ENCODE results near the gene NCK2. TPM values are rescaled to one million over a fixed set of nuclear protein-coding genes. Genes with fewer than 3 reads are reported as not detected.
"Not testable (repeated sequence)": the region's sequence is repeated elsewhere in the genome, so short reads cannot be mapped to it uniquely, and the experiment has no call there.

NCK2 gene
- total RNA-seq, 4 donors from 2014 or later: 55.4 to 90.5 (median 62.5) TPM

DNA sequence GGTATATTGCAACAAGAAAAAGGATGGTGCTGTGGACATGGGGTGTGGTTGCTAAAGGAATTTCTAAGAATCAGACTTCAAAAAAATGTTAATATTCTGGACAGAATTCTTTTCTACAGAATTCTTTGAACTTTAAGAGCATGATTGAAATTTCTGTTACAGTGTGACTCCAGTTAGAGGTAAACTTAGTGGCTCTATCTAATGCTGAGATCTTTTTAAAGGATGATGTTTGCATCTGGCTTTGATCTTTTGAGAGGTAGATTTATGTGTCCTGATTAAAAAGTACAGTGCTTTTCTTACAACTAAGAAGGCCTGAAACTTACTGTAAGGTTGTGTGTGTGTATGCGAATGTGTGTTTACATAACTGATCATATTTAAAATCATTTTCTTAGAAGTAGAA lies 25.4 kb downstream of the NCK2 start:
- no peak overlapping the region for H3K4me3 ChIP-seq
- H3K9me3 ChIP-seq: no peaks in the 10 kb centered on the region
- no peaks in the 10 kb centered on the region for H3K27me3 ChIP-seq
- intact Hi-C loops (cut with DNase I): no loop called here
- no peak for TF ChIP-seq CTCF (IDR thresholded peaks at IDR 0.05)
- TF ChIP-seq POLR2A (IDR thresholded peaks at IDR 0.05): no peak
- no peak for DNase-seq
- WGBS, 2 donors: 81 to 94% methylated on average over 1 of the region's 1 CpG
- H3K27ac ChIP-seq: peak overlapping the region in 3 of 4 donors; percentile 76 to 85 (median 76)
- H3K4me1 ChIP-seq: peaks cover 5 to 100% (median 19%) of the 10 kb centered on the region in 3 donors
- H3K36me3 ChIP-seq: peaks cover 0 to 23% (median 0%) of the 10 kb centered on the region in 3 donors

DNA sequence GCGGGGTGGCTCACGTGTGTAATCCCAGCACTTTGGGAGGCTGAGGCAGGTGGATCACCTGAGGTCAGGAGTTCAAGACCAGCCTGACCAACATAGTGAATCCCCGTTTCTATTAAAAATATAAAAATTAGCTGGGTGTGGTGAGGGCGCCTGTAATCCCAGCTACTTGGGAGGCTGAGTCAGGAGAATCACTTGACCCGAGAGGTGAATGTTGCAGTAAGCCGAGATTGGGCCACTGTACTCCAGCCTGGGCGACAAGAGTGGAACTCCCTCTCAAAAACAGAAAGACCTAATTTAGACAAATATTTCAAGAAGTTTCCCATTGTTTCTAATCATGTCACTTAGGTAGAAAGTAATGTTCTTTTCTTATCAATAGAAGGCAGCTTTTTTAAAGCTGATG lies 26.6 kb downstream of the NCK2 start:
- intact Hi-C loops (cut with DNase I); DNase-seq: not testable (repeated sequence)

DNA sequence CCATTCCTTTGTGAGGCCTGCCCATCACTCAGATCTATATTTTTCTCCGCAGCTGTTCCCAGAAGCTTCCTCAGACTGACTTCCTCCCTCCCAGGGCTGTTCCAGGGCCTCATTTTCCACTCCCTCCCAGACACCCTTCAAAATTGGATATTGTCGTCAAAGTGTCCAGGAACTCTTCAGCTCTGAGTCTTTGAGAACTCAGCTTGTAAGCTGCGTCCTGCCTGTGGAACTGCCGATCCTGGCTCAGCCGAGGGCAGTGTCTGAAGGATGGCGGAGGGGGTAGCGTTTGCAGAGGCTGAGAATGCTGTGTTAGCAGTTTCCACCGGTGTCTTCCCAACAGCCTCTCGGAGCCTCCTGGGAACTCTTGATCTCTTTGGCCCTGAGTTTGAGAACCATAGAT lies 27.1 kb downstream of the NCK2 start:
- DNase-seq: no peak
- peaks cover 0 to 24% (median 0%) of the 10 kb centered on the region in 3 donors for H3K36me3 ChIP-seq
- H3K4me3 ChIP-seq: no peak overlapping the region
- 80 to 83% methylated on average over 2 to 6 of the region's 9 CpGs for WGBS, 2 donors
- no peaks in the 10 kb centered on the region for H3K27me3 ChIP-seq
- H3K9me3 ChIP-seq: no peaks in the 10 kb centered on the region
- peaks cover 19 to 100% (median 26%) of the 10 kb centered on the region in 3 donors for H3K4me1 ChIP-seq
- intact Hi-C loops (cut with DNase I): no loop called here
- H3K27ac ChIP-seq: peak overlapping the region in 3 of 4 donors; percentile 9 to 85 (median 62)
- TF ChIP-seq CTCF (IDR thresholded peaks at IDR 0.05) (no peak), POLR2A (IDR thresholded peaks at IDR 0.05) (no peak)

More for the DNA sequence above, 26.6 kb downstream of the NCK2 start:
- Histone ChIP-seq H3K27ac (peak overlapping the region in 3 of 4 donors; percentile 9 to 85 (median 62)), H3K36me3 (peaks cover 0 to 23% (median 0%) of the 10 kb centered on the region in 3 donors), H3K4me1 (peaks cover 15 to 100% (median 23%) of the 10 kb centered on the region in 3 donors)
- 64 to 87% methylated on average over 5 to 6 of the region's 7 CpGs for WGBS, 2 donors
- H3K9me3 ChIP-seq, H3K27me3 ChIP-seq, H3K4me3 ChIP-seq: not testable (repeated sequence)

GRCh38 chr2:105772362-105772761 lies 27.6 kb downstream of the NCK2 start:
- H3K36me3 ChIP-seq: peaks cover 0 to 29% (median 0%) of the 10 kb centered on the region in 3 donors
- intact Hi-C loops (cut with DNase I): no loop called here
- H3K27ac ChIP-seq: peak overlapping the region in 2 of 4 donors; percentile 62 to 85
- peaks cover 19 to 100% (median 29%) of the 10 kb centered on the region in 3 donors for H3K4me1 ChIP-seq
- no peak overlapping the region for H3K4me3 ChIP-seq
- no peaks in the 10 kb centered on the region for H3K27me3 ChIP-seq
- 69 to 81% methylated on average over 5 of the region's 5 CpGs for WGBS, 2 donors
- TF ChIP-seq CTCF (IDR thresholded peaks at IDR 0.05): no peak
- TF ChIP-seq POLR2A (IDR thresholded peaks at IDR 0.05): no peak
- no peaks in the 10 kb centered on the region for H3K9me3 ChIP-seq
- DNase-seq: no peak

DNA sequence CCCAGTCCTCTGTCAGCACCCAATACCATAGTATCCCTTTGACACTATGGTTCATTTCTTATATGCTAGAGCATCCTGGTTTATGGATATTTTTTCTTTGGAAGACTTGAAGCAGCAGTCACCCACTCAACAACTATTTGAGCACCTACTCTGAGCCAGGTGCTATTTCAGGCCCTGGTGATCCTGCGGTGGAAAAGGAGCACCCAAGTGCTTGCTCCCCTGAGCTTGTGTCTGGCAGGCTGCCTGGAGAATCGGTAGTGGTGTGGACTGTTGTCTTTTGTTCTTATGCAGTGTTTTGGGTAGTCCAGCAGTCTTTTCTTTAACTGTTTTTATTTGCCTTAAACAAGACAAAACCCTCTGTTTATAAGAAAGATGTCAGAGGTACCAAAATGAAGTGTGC lies 28.9 kb downstream of the NCK2 start:
- no peak for TF ChIP-seq POLR2A (IDR thresholded peaks at IDR 0.05)
- WGBS, 2 donors: 53 to 69% methylated on average over 2 of the region's 2 CpGs
- intact Hi-C loops (cut with DNase I): no loop called here
- Histone ChIP-seq H3K4me1 (peaks cover 19 to 100% (median 34%) of the 10 kb centered on the region in 3 donors), H3K9me3 (no peaks in the 10 kb centered on the region), H3K36me3 (peaks cover 0 to 27% (median 0%) of the 10 kb centered on the region in 3 donors), H3K27me3 (no peaks in the 10 kb centered on the region), H3K27ac (no peak overlapping the region), H3K4me3 (no peak overlapping the region)
- DNase-seq: no peak

DNA sequence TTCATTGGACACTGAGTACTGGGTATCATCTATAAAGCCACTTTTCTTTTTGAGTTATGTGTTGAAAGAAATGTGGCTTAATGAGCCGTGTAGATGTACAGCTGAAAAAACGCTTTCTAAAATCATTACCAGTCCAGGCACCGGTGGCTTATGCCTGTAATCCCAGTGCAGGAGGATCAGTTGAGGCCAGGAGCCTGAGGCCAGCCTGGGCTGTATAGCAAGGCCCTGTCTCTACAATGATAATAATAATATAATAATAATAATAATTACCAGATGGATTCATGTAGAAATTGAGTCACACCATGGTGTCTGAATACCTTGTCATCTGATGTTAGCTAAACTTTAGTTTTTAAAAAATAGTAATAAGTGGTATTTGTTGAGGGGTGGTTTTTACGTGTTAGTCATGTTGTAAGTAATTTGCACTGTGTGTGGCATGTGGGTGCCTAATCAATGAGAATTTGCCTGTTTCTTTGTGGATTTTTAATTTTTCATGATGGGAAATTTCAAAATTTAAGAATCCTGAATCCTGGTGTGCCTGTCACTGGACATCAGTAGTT lies 30.1 kb downstream of the NCK2 start:
- intact Hi-C loops (cut with DNase I): no loop called here
- Histone ChIP-seq H3K9me3 (no peaks in the 10 kb centered on the region), H3K4me1 (peaks cover 15 to 100% (median 26%) of the 10 kb centered on the region in 3 donors), H3K36me3 (peaks cover 0 to 27% (median 0%) of the 10 kb centered on the region in 3 donors), H3K4me3 (no peak overlapping the region), H3K27me3 (no peaks in the 10 kb centered on the region), H3K27ac (no peak overlapping the region)
- no peak for DNase-seq
- 72 to 76% methylated on average over 4 of the region's 4 CpGs for WGBS, 2 donors
- TF ChIP-seq POLR2A (IDR thresholded peaks at IDR 0.05) (no peak), CTCF (IDR thresholded peaks at IDR 0.05) (no peak)

Measured in esophagus squamous epithelium (tissue), 5 donors.